GM21619 (cell line): ENCODE measurements around the gene PROX1.

ENCODE experiments used
- ATAC-seq: cut with Tn5 transposase; IDR thresholded peaks from one replicate; pipeline ENCODE4 v1.9.1; 2021; ENCODE audit not compliant: unreplicated experiment

The PROX1 gene

GRCh38 chr1:213979751-213980586 is 7.8 kb upstream of the PROX1 start:
- ATAC-seq, result no peak

DNA sequence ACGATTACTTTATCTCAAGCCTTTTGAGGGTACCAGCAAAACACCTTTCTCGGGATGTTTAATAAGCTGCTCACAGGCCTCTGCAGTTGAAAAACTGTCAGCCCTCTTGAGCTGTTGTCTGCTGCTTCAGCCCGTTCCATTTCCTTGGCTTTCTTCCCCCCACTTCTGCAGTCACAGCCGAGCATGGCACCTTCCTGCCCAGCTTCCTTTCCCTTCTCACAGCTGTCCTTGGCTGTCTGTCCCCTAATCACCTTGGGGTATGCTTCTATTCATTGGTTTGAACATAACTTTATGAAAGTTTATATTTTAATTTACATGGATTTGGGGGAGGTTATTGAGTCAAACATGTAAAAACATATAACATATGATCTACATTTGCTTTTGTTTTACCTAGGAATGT is 6.9 kb upstream of the PROX1 start:
- no peak for ATAC-seq

GRCh38 chr1:213982289-213982671 is 5.5 kb upstream of the PROX1 start:
- ATAC-seq, result no peak

GRCh38 chr1:213982672-213983492 is 4.9 kb upstream of the PROX1 start:
- no peak for ATAC-seq

DNA sequence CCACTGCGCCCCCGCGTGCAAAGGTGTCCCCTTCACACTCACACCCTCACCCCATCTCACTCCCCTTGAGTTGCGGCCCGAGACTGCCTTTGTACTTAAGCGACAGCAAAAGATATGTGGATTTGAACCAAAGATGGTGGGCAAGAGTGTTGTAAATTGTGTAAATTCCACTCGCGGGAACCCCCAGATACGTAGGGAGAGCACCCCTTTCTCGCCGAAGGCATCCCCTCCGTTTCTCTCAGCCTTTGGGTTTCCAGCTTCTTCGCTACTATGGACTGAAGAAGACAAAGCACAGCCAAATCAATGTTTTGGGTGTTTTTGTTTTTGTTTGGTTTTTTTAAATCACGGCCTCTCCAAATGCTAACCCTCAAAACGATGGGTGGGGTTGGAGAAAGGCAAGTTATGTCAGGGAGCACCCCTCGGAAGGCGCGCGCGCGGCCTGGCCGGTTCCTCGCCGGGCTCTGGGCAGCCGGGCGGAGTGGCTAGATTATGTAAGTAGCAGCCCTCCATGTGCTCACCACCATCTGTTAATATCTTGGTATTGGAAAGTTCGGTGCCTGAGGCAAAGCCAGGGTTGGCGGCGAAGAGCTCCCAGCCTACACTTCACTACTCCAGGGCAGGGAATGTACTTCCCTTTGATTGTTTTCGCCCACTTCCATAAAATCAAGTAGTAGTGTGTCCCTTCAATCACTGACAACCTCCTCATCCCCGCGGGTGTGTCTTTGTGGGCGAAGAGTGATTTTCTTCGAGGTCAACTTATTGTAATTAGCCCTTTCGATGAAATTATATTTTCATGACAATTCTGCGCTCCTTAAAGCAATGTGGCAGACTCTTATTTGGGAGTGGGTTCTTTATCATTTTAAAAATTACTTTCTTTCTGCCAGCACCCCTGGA is 4.0 kb upstream of the PROX1 start:
- no peak for ATAC-seq

- no peak for ATAC-seq
Observed at GRCh38 chr1:213984387-213985208, 3.2 kb upstream of the PROX1 start.

DNA sequence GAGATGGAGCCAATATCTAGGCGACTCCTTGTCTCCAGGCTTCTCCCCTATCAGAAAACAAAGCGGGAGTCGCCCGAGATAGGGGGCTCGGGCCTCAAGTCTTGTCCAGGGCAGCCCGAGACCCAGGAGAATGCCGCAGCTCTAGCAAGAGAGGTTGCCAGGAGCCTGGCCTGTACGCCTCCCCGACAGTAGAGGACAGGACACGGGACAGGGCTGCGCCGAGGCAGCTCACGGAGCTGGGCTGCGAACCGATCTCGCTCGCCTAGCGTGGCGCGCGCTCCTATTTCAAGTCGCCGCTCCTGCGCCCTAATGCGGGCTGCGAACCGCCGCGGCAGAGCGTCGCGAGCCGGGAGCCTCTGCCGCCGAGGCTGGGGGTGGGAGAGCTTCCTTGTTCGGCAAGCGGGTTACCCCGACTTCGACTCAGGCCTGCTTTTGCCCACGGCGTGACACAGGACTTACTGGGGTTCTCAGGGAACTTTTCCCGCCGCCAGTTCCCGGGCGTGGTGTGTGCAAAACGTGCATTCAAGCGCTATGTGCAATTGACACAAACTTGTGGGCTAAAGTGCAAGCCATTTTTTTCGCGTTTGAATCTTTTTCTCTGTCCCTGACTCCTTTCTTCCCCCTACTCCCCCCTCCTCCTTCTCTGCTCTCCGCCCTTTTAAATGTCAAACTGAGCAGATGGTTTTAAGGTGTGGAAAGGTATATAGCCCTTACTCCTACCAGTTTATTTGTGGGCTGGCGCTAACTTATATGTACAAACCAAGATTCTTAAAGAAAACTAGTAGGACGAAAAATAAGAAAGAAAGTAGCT is 2.4 kb upstream of the PROX1 start:
- ATAC-seq, result no peak

DNA sequence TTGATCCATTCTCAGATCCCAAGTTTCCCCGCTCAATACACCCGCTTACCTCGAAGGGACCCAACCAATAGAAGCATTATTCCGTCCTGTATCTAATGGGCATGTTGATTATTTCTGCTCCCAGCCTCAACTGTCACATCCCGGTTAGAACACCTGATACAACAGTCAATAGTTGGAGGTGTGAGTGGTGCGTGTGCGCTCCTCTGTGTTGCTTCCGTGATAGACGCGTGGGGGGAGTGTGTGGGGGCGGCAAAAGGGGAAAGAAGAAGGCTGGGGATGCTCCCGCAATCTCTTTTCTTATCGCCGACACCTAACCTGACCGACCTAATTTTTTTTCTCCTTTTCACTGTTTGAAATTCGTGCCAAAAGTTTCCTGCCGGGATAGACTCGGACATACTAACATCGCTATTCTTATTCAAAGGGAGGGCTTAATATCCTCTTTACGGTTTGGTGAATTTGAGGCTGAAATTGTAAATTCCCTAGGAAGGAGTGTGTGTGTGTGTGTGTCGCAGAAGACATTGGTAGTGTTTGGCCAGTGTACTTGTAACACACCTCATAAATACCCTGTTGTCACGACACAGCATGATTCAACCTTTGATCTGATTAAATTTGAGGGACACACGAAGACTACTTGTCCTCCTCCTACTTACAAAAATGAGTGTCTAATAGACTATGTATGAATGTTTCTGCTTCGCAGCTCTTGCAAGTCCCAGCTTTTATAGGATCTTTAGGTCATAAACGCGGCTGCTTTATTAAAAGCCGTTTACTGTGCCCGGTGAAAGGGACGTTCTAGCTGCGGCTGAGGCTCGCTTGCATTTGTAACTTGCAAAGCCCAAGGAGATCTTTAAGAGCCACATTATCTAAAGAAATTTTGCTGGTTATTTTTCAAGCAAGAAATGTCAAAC is 1.5 kb upstream of the PROX1 start:
- no peak for ATAC-seq

- no peak for ATAC-seq
Observed at GRCh38 chr1:213986925-213987250, 885 bp upstream of the PROX1 start.

DNA sequence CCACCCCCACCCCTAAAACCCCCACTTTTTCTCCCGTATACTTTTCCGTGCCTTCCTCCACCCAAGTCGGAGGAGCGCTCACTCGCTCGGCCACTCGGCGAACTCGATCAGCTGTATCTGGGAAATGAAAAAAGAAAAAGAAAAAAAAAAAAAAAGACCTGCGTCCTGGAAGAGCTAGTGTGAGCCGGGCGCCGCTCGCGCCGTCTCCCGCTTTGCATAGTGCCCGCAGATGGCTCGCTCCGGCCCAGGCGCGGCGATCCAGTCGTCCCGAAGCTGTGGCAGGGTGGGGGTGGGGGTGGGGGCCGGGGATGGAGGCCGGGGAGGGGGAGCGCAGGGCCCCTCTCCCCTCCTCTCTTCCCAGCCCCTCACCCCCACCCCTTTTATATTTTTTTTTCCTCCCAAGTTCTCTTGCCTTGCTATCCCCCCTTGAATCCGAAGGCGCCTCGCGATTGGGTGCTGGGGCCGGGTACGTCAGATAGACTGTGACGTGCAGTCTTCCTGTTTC is 299 bp upstream of the PROX1 start:
- peak; percentile 84 for ATAC-seq

- ATAC-seq, result no peak
Observed at GRCh38 chr1:213988507-213989001, 781 bp downstream of the PROX1 start.

DNA sequence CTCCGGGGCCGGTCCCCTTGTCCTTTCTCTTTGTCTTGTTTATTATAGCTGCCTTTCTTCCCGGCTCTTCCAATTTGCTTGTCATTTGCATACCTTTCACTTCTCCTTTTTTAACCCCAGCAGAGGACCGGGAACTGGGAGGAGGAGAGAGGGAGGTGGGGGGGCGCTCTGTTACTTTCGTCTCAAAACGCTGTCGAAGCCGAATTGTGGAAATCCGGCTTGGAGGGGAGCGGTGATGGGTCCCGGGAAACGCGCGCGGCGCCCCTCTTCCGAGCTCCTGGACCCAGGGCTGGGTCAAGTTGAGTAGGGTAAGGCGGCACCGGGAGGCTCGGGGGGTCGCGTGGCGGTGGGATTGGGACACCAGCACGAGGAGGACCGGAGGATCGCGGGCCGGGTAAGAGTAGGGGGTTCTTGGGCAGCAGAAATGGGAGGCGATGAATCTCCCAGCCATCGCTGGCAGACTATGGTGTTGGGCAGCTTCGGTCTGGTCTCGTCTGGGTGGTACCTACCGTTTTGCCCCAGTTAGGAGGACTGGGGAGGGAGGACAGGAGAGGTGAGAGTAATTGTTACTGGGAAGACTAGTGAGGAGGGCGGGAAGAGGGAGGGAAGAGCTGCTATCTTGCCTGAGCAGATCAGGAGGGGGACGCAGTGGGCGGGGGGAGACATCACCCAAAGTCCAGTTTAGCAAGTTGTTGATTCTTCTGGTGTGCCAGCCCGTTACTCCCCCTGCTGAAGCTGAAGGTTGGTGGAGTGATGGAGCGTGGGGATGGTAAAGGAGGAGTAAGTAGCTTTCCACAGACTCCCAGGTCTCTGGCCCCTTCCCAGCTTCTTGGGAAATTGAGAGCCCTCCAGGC is 1.5 kb downstream of the PROX1 start:
- no peak for ATAC-seq

DNA sequence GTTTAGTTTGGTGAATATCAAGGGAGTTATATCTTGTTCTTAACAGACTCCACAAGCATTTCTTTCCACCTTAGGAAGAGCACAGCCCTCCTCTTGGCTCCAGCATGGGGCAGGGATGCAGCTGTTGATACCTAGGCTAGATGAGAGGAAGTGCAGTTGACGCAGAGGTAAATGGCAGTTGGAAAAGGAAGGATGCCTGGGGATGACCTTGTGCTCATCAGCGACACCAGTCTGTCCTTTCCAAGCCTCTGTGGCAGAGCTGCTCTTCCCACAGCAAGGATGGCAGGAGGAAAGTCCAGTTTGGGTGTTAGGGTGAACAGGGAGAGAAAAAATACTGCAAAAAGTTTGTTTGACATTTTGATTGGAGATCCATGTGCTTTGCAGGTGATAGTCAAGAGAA is 6.2 kb downstream of the PROX1 start:
- no peak for ATAC-seq

- no peak for ATAC-seq
Observed at GRCh38 chr1:213994888-213995287, 7.1 kb downstream of the PROX1 start.

- ATAC-seq, result no peak
Observed at GRCh38 chr1:213995603-213996002, 7.8 kb downstream of the PROX1 start.

DNA sequence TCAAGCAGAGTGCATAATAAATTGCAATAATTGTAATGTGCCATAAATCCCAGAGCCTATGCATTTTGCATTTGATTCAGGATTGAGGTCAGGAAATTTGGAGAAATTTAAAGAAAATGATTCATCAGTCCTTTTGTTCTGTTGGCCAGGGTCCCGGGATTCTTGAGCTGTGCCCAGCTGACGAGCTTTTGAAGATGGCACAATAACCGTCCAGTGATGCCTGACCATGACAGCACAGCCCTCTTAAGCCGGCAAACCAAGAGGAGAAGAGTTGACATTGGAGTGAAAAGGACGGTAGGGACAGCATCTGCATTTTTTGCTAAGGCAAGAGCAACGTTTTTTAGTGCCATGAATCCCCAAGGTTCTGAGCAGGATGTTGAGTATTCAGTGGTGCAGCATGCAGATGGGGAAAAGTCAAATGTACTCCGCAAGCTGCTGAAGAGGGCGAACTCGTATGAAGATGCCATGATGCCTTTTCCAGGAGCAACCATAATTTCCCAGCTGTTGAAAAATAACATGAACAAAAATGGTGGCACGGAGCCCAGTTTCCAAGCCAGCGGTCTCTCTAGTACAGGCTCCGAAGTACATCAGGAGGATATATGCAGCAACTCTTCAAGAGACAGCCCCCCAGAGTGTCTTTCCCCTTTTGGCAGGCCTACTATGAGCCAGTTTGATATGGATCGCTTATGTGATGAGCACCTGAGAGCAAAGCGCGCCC is 8.7 kb downstream of the PROX1 start:
- no peak for ATAC-seq
